Measurements from ENCODE around the gene MAS1L.

The MAS1L gene

GRCh38 chr6:29521006-29521680 lies 33.4 kb upstream of the MAS1L start:
- no peak for TF ChIP-seq CTCF (conservative IDR thresholded peaks at IDR 0.05; ENCODE audit: low read length)
- H3K4me3 ChIP-seq (ENCODE audit: low read length): no peak overlapping the region
- DNase-seq (ENCODE audit: low read depth): no peak

DNA sequence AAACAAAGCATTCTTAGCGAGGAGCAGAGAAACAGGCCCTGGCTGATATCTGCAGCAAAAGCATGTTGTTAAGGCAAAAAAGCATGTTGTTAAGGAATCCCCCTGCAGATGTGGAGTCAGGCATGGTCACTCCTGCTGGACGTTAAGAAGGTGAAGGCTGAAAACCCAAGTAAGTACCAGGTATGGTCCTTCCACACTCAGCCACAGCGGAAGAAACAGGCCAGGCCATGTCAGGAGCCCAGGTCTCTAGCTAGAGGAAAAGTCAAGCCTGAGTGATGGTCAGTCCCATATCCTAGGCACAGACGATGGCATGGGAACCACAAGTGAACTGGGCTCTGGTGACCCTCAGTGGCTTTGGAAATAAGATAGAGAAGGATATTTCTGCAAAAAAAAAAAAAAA lies 32.5 kb upstream of the MAS1L start:
- TF ChIP-seq CTCF (conservative IDR thresholded peaks at IDR 0.05; ENCODE audit: low read length): no peak
- H3K4me3 ChIP-seq (ENCODE audit: low read length): no peak overlapping the region
- DNase-seq (ENCODE audit: low read depth): no peak

GRCh38 chr6:29519291-29520010 lies 31.7 kb upstream of the MAS1L start:
- no peak overlapping the region for H3K4me3 ChIP-seq (ENCODE audit: low read length)
- DNase-seq (ENCODE audit: low read depth): no peak
- no peak for TF ChIP-seq CTCF (conservative IDR thresholded peaks at IDR 0.05; ENCODE audit: low read length)

- H3K4me3 ChIP-seq (ENCODE audit: low read length): no peak overlapping the region
- no peak for DNase-seq (ENCODE audit: low read depth)
Measured at GRCh38 chr6:29517728-29518440, 30.1 kb upstream of the MAS1L start.

GRCh38 chr6:29517245-29517644 lies 29.5 kb upstream of the MAS1L start:
- TF ChIP-seq CTCF (conservative IDR thresholded peaks at IDR 0.05; ENCODE audit: low read length): no peak
- H3K4me3 ChIP-seq (ENCODE audit: low read length): no peak overlapping the region
- DNase-seq (ENCODE audit: low read depth): no peak

More at GRCh38 chr6:29517728-29518440, 30.1 kb upstream of the MAS1L start:
- TF ChIP-seq CTCF (conservative IDR thresholded peaks at IDR 0.05; ENCODE audit: low read length): no peak

GRCh38 chr6:29516108-29516507 lies 28.4 kb upstream of the MAS1L start:
- peak; percentile 46 for DNase-seq (ENCODE audit: low read depth)
- TF ChIP-seq CTCF (conservative IDR thresholded peaks at IDR 0.05; ENCODE audit: low read length): no peak
- H3K4me3 ChIP-seq (ENCODE audit: low read length): no peak overlapping the region

Data from AG10803 (cell line).